Cardiac septum (tissue), 1 donor: ENCODE data around the gene EXOC5. TPM values are rescaled to one million over a fixed set of nuclear protein-coding genes. Genes with fewer than 3 reads are reported as not detected.

Experiments
- DNase-seq: peaks from one replicate; pipeline ENCODE4 v3.0.0-alpha.2; 2020; ENCODE audit warnings: low spot score
- intact Hi-C: fragments of 100-400 bp; cut with DNase I; formaldehyde crosslinking; loops from one replicate; pipeline ENCODE4 v1.14.0; 2022
- long read RNA-seq: library from polyadenylated mRNA; unstranded; transcript quantifications from one replicate; pipeline ENCODE4 v2.0.0, GENCODE V29; 2021
- total RNA-seq: library from RNA; stranded (reverse); fragmentation: NEBNext Ultra II Directional; extraction: Animal tissue kit (Norgen Biotek cat#: 25700); gene quantifications from one replicate; pipeline ENCODE4 v1.2.1, GENCODE V29; 2021
- donor health status: DM: no; HTN: no; CAD: no.

The EXOC5 gene, protein sequence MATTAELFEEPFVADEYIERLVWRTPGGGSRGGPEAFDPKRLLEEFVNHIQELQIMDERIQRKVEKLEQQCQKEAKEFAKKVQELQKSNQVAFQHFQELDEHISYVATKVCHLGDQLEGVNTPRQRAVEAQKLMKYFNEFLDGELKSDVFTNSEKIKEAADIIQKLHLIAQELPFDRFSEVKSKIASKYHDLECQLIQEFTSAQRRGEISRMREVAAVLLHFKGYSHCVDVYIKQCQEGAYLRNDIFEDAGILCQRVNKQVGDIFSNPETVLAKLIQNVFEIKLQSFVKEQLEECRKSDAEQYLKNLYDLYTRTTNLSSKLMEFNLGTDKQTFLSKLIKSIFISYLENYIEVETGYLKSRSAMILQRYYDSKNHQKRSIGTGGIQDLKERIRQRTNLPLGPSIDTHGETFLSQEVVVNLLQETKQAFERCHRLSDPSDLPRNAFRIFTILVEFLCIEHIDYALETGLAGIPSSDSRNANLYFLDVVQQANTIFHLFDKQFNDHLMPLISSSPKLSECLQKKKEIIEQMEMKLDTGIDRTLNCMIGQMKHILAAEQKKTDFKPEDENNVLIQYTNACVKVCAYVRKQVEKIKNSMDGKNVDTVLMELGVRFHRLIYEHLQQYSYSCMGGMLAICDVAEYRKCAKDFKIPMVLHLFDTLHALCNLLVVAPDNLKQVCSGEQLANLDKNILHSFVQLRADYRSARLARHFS
- total RNA-seq = 60.9 TPM
- long read RNA-seq, full-length matches to known transcripts = 41 of 53 reads
- long read RNA-seq, partial matches to known transcripts = 5 of 53 reads
- long read RNA-seq, other reads (novel, unspliced or antisense) = 7 of 53 reads

GRCh38 chr14:57268161-57269069 is at the start of gene EXOC5, which contains the start of gene AP5M1:
Gene EXOC5 (minus strand): TSS chr14:57268905. CDS start chr14:57268648, 257 bp downstream.
Gene AP5M1 (plus strand): TSS chr14:57268971. CDS start chr14:57269315, 344 bp downstream.
- intact Hi-C loops = loop anchor here (2.0 kb wide), 1 partner anchor 122 kb away; the partner anchor contains the start of gene NAA30

GRCh38 chr14:57317248-57317833 is 48.6 kb upstream of the EXOC5 start:
- DNase-seq = peak; percentile 78
- intact Hi-C loops = loop anchor here (5.0 kb wide), 1 partner anchor 825 kb away; no protein-coding TSS in a partner anchor

More at GRCh38 chr14:57268161-57269069, at the start of gene EXOC5, which contains the start of gene AP5M1:
- peak; percentile 96 for DNase-seq

GRCh38 chr14:57314396-57315089 is 45.8 kb upstream of the EXOC5 start:
- intact Hi-C loops = loop anchor here (5.0 kb wide), 1 partner anchor 822 kb away; no protein-coding TSS in a partner anchor
- DNase-seq = no peak

GRCh38 chr14:57302883-57303282 is 34.2 kb upstream of the EXOC5 start:
- intact Hi-C loops = no loop called here
- no peak for DNase-seq

- intact Hi-C loops = no loop called here
- no peak for DNase-seq
Measured at GRCh38 chr14:57299511-57299910, 30.8 kb upstream of the EXOC5 start.

DNA sequence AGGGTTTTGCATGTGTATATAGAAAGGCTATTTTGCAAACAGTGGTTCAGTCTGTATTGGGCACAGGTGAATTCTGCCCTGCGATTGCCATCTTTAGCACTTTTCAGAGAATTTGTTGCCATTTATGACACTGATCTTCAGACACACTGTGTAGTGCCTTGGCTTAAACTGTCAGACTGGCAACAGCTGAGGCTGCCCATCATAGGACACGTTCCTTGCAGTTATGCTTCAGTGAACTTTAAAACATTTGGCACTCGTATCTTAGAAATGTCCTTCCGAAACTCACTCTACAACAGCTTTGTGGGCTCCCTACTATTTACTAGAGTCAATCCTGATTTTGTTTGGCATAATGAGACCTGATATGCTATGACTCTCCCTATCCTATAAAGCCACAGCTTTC is 29.1 kb upstream of the EXOC5 start:
- DNase-seq = no peak
- intact Hi-C loops = no loop called here

DNA sequence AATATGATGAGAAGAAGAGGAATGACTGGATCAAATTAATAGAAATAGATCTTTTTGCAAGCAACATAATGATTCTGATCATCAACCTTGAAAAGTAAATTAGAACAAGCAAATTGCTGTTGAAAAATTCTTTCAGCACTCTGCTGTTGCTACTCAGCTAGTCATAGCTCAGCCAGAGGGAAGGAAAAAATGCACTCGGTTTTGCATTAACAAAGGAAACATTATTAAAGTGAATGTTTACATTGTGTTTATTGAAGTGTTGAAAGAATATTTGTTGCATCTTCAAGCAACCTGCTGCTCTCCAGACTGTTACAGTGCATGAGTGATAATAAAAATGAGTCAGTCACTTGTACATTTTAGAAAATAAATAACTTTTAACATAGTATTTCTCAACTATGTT is 26.5 kb upstream of the EXOC5 start:
- intact Hi-C loops = no loop called here

DNA sequence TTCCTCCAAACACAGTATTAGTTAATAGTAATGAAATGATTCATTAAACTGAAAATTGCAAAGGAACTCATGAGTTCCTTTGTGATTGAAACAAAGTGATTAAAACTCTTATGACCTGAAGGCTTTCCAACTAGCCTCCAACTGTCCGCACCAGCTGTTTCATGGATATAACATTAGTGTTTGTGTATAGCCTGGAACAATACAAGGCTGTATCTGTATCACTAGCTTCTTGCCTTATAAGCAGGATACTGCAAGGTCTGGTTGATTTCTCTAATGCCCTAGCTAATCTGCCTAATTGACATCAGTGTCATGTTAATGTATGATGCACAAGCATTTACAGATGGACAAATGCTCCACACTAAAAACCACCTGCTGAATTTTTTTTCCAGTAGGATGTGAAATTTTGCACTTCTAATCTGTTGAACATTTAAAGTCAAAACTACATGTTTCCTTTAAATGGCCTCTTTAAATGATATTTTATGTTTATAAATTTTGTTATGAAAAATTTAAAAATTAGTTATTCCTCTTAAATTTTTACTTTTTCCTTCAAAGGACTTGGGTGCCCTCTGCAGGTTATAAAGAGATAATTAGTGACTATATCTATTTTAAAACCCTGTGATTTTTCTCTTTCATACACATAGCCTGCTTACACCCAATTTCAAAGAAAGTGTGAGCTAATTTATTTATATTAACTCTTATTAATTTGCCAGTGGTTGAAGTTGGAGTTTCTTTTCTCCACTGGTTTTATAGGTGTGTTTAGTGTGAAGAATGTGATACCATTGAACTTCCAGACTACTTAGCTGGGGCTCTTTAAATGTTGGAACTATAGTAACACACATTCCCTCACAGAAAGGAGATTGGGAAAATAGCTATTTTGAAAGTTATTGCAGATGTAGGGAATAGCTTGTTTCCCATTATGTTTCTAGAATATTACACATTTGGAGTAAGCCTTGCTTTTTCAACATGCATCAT is 25.4 kb upstream of the EXOC5 start:
- no peak for DNase-seq
- intact Hi-C loops = no loop called here

More for the DNA sequence above, 26.5 kb upstream of the EXOC5 start:
- DNase-seq = no peak

GRCh38 chr14:57291692-57292647 is 23.3 kb upstream of the EXOC5 start:
- no peak for DNase-seq
- intact Hi-C loops = no loop called here

DNA sequence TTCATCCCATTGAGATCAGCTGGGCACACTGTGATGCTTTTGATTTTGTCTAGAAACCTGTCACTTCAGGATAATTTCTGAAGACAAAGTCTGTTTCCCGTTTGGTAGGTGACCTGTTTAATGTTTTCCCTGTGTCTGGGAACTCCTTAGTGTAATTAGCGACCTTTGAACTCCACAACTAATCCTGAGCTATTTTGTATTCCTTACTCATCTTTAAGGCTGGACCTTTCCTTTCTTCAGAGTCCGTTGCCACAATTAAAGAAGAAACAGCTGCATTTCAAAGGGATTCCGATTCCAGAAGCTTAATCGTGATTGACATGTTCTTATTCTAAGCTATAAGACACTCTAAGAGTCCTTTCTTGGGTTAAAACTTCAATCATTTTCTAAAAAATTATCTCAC is 22.0 kb upstream of the EXOC5 start:
- no peak for DNase-seq
- intact Hi-C loops = no loop called here

- no peak for DNase-seq
- intact Hi-C loops = no loop called here
Measured at GRCh38 chr14:57287745-57288144, 19.0 kb upstream of the EXOC5 start.

DNA sequence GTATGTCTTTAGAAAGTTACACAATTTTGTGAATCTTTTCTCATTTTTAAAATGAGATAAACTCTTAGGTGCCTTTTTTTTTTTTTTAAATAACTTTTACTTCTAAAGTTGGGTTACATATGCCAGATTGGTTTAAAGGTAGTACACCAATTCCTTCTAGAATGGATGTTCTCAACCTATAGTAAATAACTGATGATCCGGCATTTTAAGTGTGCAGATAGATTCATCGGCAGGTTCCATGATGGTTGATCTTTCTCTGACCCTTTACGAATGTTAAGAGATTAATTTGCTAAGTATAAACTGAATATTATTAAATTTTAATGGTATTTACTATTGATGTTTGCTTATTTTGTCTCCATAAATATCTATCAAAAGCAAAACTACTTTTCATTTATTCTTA is 8.4 kb upstream of the EXOC5 start:
- intact Hi-C loops = no loop called here
- DNase-seq = no peak

DNA sequence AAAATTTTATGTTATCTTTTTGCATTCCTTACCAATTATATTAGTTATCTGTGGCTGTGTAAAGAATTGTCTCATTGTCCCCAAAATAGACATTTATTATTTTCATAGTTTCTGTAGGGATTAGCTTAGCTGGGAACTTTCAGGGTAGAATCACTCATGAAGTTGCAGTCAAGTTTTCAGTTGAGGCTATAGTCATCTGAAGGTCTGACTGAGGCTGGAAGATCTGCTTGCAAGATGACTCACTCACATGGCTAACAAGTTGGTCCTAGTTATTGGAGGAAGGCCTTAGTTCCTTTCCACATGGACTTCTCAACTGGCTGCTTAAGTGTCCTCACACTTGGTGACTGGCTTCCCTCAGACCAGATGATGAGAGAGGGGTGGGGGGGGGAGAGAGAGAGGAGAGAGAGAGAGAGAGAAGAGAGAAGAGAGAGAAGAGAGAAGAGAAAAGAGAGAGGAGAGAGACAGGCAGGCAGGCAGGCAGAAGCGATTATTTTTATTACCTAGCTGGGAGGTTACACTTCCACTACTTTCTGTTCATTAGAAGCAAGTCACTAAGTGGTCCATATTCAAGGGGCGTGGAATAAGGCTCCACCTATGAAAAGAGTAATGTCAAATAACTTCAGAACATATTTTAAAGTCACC is 6.4 kb upstream of the EXOC5 start:
- intact Hi-C loops = no loop called here
- no peak for DNase-seq

DNA sequence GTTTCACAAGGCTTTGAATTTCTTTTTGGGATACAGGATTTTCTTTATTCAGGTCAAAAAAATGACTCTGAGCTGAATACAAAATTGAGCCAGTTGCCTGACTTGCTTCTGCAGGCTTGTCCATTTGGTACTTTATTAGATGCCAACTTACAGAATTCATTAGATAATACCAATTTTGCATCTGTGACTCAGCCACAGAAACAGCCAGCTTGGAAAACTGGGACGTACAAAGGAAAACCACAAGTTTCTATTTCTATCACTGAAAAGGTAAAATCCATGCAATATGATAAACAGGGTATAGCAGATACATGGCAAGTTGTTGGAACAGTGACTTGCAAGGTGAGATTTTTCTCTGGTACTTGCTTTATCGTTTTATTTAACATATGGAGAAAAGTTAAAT is 5.8 kb upstream of the EXOC5 start:
- DNase-seq = no peak
- intact Hi-C loops = no loop called here

GRCh38 chr14:57273236-57273635 is 4.5 kb upstream of the EXOC5 start:
- intact Hi-C loops = no loop called here
- no peak for DNase-seq

DNA sequence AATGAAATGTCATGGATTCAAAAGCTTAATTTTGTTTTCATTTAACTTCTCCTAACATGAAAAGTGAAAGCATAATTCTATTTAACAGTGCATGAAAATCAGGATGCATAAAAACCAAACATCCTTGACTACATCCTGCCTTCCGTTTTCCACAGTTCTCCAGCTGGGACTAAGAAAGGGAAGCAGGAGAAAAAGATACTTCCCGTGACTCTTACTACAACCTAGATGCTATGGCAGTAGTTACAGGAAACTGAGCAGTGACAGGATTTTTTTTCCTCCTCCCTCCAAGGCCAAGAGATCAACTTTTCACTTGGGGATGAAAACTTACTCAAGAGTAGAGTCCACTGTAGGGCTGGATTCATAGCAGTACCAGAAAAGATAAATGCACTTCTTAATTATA is 2.6 kb downstream of the EXOC5 start:
- DNase-seq = no peak
- intact Hi-C loops = no loop called here
